HepG2 (cell line): ENCODE data around the gene METTL26. TPM values are rescaled to one million over a fixed set of nuclear protein-coding genes. Genes with fewer than 3 reads are reported as not detected.

Source experiments
- ARNTL ChIP-seq: sonication (generic); formaldehyde crosslinking; IDR thresholded peaks from 2 replicates; pipeline ENCODE4 v1.4.0; 2020; ENCODE audit warnings: mild to moderate bottlenecking, missing genetic modification reagents
- ATF7-NPFF ChIP-seq: sonication (generic); formaldehyde crosslinking; IDR thresholded peaks from 2 replicates; pipeline ENCODE4 v1.8.1; 2023; ENCODE audit warnings: mild to moderate bottlenecking, low read depth, missing genetic modification reagents, moderate library complexity
- ESRRA ChIP-seq: sonication (generic); formaldehyde crosslinking; IDR thresholded peaks from 2 replicates; pipeline ENCODE4 v1.5.1; 2020; ENCODE audit warnings: mild to moderate bottlenecking, low read depth, missing genetic modification reagents
- FOXK2 ChIP-seq: fragments of 450-650 bp; IDR thresholded peaks from 2 replicates; pipeline ENCODE4 v1.6.1; 2016
- FOXP1 ChIP-seq, 2 experiments: fragments of 450-650 bp in 1 of 2; IDR thresholded peaks; 2 replicates each; pipeline ENCODE4 v1.6.1; 2017 to 2018; ENCODE audit warnings: antibody characterized with exemption in 1 of 2
- KAT7 ChIP-seq: IDR thresholded peaks from 2 replicates; pipeline ENCODE4 v1.6.1; 2018; ENCODE audit warnings: borderline replicate concordance, missing compliant biosample characterization
- NFIB ChIP-seq: sonication (generic); formaldehyde crosslinking; IDR thresholded peaks from 2 replicates; pipeline ENCODE4 v1.9.0; 2021; ENCODE audit warnings: missing genetic modification reagents, mild to moderate bottlenecking, borderline replicate concordance
- PITX1 ChIP-seq: sonication (generic); formaldehyde crosslinking; IDR thresholded peaks from 2 replicates; pipeline ENCODE4 v1.5.1; 2020; ENCODE audit warnings: mild to moderate bottlenecking, missing genetic modification reagents
- SOX5 ChIP-seq: IDR thresholded peaks from 2 replicates; pipeline ENCODE4 v1.6.1; 2016; ENCODE audit warnings: borderline replicate concordance
- TCF12 ChIP-seq, 2 experiments: fragments of 450-650 bp in 1 of 2; sonication (generic) in 1 of 2; formaldehyde crosslinking in 1 of 2; IDR thresholded peaks; 2 replicates each; pipeline versions ENCODE4 v1.6.1 to v1.8.0; 2017 to 2022; ENCODE audit warnings: antibody characterized with exemption in 1 of 2, mild to moderate bottlenecking in 1 of 2, missing genetic modification reagents in 1 of 2, moderate library complexity in 1 of 2
- ZMAT3 ChIP-seq: sonication (generic); formaldehyde crosslinking; conservative IDR thresholded peaks from 2 replicates; pipeline ENCODE4 v1.7.0; 2021; ENCODE audit warnings: missing genetic modification reagents
- ZNF143 ChIP-seq: sonication (generic); formaldehyde crosslinking; IDR thresholded peaks from 2 replicates; pipeline ENCODE4 v1.4.0; 2020; ENCODE audit warnings: missing genetic modification reagents
- ZNF335 ChIP-seq: sonication (generic); formaldehyde crosslinking; IDR thresholded peaks from 2 replicates; pipeline ENCODE4 v1.4.0; 2020; ENCODE audit warnings: missing genetic modification reagents
- ZNF75D ChIP-seq: sonication (generic); formaldehyde crosslinking; IDR thresholded peaks from 2 replicates; pipeline ENCODE4 v1.8.1; 2023; ENCODE audit warnings: missing genetic modification reagents, mild to moderate bottlenecking, borderline replicate concordance
- polyA plus RNA-seq, 8 experiments: library from polyadenylated mRNA; depleted of rRNA in 3 of 8; stranded (reverse) in 7 of 8; unstranded in 1 of 8; fragments of >200 nt; fragmentation: Illumina TruSeq in 4 of 8; extraction: Trizol in 4 of 8; gene quantifications; 2 replicates each; pipeline versions ENCODE4 v1.2.1 to v1.2.3, GENCODE V29; 2011 to 2016; ENCODE audit warnings: low read depth in 4 of 8, missing spikeins in 1 of 8, mixed read lengths in 1 of 8; ENCODE audit not compliant: insufficient read depth in 1 of 8
- total RNA-seq, 5 experiments: library from RNA; depleted of rRNA; stranded (reverse); fragments of >200 nt; fragmentation: Illumina TruSeq; extraction: Trizol; gene quantifications; 2 replicates each; pipeline ENCODE4 v1.2.3, GENCODE V29; 2016; ENCODE audit warnings: low read depth in 1 of 5
- TF ChIP-seq, protein P1 (sequence below): IDR thresholded peaks from 2 replicates; pipeline ENCODE4 v1.6.1; 2018; ENCODE audit warnings: missing genetic modification reagents
- TF ChIP-seq, protein P2 (sequence below): sonication (generic); formaldehyde crosslinking; IDR thresholded peaks from 2 replicates; pipeline ENCODE4 v1.4.0; 2020; ENCODE audit warnings: missing genetic modification reagents, borderline replicate concordance
- TF ChIP-seq, protein P3 (sequence below): sonication (generic); formaldehyde crosslinking; IDR thresholded peaks from 2 replicates; pipeline ENCODE4 v1.5.0; 2020; ENCODE audit warnings: mild to moderate bottlenecking, missing genetic modification reagents
- TF ChIP-seq, protein P4 (sequence below): sonication (generic); formaldehyde crosslinking; IDR thresholded peaks from 2 replicates; pipeline ENCODE4 v1.5.0; 2020; ENCODE audit warnings: mild to moderate bottlenecking, missing genetic modification reagents

The METTL26 gene
- total and polyA plus RNA-seq, 2 of the 13 experiments (the other 11 are each of a cell fraction or from before 2014, with no cell fraction given): 65.5 to 70.1 TPM

DNA sequence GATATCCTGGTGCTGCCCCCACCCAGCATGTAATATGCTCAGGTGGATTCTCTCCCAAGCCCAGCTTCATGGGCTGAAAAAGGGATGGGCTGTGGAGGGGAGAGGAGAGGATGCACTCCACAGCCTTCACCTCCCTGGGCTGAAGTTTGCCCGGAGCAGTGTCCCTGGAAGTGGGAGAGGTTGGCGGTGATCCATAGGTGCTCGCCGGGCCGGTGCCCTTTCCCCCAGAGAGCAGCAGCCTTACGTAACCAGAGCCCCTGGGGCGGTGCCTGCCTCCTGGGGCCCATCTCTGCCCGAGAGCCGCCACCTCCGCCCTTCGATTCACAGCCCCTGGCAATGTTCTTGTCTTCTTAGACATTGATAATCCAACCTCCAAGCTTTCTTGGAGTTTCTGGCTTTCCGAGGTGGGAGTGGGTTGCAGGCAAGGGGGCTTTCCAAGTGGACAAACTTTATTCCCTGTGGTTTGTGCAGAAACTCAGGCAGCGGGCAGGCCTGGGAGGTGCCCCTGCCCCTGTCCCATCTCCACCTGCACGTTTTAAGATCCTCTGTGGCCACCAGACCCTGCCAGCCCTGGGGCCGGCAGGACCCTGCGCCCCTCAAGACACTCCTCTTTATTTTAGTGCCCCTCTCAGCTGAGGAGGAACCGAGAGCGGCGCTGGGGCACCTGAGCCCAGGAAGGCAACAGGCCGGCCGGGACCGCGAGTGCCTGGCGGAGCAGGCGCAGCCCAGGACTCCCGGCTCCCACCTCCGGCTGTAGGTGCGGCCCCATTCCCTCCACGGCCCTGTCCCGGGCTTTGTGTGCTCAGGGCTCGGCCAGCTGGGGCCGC, 10.0 kb upstream of the METTL26 start (continued):
- no peak for TF ChIP-seq ZNF75D (CRISPR knock-in tag)
- no peak for TF ChIP-seq ESRRA
- TF ChIP-seq ATF7-NPFF (CRISPR knock-in tag): no peak
- TF ChIP-seq PITX1: peak; percentile 63; the same call in 1 of the 2 replicates
- no peak for TF ChIP-seq FOXP1 (IDR thresholded peaks at IDR 0.05)
- peak; percentile 24; the same call in 1 of the 2 replicates for TF ChIP-seq FOXP1 (CRISPR knock-in tag; IDR thresholded peaks at IDR 0.05)
- no peak for TF ChIP-seq FOXK2
- TF ChIP-seq, protein P1, sequence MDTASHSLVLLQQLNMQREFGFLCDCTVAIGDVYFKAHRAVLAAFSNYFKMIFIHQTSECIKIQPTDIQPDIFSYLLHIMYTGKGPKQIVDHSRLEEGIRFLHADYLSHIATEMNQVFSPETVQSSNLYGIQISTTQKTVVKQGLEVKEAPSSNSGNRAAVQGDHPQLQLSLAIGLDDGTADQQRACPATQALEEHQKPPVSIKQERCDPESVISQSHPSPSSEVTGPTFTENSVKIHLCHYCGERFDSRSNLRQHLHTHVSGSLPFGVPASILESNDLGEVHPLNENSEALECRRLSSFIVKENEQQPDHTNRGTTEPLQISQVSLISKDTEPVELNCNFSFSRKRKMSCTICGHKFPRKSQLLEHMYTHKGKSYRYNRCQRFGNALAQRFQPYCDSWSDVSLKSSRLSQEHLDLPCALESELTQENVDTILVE (CRISPR knock-in tag): no peak
- TF ChIP-seq TCF12 (IDR thresholded peaks at IDR 0.05): no peak
- no peak for TF ChIP-seq TCF12 (CRISPR knock-in tag; IDR thresholded peaks at IDR 0.05)
- TF ChIP-seq ZNF335 (CRISPR knock-in tag): no peak
- TF ChIP-seq, protein P2, sequence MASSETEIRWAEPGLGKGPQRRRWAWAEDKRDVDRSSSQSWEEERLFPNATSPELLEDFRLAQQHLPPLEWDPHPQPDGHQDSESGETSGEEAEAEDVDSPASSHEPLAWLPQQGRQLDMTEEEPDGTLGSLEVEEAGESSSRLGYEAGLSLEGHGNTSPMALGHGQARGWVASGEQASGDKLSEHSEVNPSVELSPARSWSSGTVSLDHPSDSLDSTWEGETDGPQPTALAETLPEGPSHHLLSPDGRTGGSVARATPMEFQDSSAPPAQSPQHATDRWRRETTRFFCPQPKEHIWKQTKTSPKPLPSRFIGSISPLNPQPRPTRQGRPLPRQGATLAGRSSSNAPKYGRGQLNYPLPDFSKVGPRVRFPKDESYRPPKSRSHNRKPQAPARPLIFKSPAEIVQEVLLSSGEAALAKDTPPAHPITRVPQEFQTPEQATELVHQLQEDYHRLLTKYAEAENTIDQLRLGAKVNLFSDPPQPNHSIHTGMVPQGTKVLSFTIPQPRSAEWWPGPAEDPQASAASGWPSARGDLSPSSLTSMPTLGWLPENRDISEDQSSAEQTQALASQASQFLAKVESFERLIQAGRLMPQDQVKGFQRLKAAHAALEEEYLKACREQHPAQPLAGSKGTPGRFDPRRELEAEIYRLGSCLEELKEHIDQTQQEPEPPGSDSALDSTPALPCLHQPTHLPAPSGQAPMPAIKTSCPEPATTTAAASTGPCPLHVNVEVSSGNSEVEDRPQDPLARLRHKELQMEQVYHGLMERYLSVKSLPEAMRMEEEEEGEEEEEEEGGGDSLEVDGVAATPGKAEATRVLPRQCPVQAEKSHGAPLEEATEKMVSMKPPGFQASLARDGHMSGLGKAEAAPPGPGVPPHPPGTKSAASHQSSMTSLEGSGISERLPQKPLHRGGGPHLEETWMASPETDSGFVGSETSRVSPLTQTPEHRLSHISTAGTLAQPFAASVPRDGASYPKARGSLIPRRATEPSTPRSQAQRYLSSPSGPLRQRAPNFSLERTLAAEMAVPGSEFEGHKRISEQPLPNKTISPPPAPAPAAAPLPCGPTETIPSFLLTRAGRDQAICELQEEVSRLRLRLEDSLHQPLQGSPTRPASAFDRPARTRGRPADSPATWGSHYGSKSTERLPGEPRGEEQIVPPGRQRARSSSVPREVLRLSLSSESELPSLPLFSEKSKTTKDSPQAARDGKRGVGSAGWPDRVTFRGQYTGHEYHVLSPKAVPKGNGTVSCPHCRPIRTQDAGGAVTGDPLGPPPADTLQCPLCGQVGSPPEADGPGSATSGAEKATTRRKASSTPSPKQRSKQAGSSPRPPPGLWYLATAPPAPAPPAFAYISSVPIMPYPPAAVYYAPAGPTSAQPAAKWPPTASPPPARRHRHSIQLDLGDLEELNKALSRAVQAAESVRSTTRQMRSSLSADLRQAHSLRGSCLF (CRISPR knock-in tag): no peak
- no peak; the same call in 1 of the 2 replicates for TF ChIP-seq ZMAT3 (CRISPR knock-in tag)
- TF ChIP-seq ARNTL (CRISPR knock-in tag): peak; percentile 57; the same call in 1 of the 2 replicates
- TF ChIP-seq SOX5 (CRISPR knock-in tag): peak; percentile 13; the same call in 1 of the 2 replicates
- TF ChIP-seq NFIB: no peak
- TF ChIP-seq KAT7 (CRISPR knock-in tag): no peak
- TF ChIP-seq, protein P3, sequence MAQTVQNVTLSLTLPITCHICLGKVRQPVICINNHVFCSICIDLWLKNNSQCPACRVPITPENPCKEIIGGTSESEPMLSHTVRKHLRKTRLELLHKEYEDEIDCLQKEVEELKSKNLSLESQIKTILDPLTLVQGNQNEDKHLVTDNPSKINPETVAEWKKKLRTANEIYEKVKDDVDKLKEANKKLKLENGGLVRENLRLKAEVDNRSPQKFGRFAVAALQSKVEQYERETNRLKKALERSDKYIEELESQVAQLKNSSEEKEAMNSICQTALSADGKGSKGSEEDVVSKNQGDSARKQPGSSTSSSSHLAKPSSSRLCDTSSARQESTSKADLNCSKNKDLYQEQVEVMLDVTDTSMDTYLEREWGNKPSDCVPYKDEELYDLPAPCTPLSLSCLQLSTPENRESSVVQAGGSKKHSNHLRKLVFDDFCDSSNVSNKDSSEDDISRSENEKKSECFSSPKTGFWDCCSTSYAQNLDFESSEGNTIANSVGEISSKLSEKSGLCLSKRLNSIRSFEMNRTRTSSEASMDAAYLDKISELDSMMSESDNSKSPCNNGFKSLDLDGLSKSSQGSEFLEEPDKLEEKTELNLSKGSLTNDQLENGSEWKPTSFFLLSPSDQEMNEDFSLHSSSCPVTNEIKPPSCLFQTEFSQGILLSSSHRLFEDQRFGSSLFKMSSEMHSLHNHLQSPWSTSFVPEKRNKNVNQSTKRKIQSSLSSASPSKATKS (CRISPR knock-in tag): no peak
- TF ChIP-seq ZNF143: no peak
- TF ChIP-seq, protein P4, sequence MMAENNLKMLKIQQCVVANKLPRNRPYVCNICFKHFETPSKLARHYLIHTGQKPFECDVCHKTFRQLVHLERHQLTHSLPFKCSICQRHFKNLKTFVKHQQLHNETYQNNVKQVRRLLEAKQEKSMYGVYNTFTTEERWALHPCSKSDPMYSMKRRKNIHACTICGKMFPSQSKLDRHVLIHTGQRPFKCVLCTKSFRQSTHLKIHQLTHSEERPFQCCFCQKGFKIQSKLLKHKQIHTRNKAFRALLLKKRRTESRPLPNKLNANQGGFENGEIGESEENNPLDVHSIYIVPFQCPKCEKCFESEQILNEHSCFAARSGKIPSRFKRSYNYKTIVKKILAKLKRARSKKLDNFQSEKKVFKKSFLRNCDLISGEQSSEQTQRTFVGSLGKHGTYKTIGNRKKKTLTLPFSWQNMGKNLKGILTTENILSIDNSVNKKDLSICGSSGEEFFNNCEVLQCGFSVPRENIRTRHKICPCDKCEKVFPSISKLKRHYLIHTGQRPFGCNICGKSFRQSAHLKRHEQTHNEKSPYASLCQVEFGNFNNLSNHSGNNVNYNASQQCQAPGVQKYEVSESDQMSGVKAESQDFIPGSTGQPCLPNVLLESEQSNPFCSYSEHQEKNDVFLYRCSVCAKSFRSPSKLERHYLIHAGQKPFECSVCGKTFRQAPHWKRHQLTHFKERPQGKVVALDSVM: no peak
